Endothelial cell of umbilical vein (primary cell): Measurements from ENCODE around the gene ZMIZ1. TPM values are rescaled to one million over a fixed set of nuclear protein-coding genes. Genes with fewer than 3 reads are reported as not detected.

Source experiments
- BruUV-seq: library from RNA; stranded (reverse); fragments of 400-500 nt; replicated peaks from 2 replicates; lab custom pipeline; 2021; lab: Mats Ljungman, UMichigan
- CTCF ChIA-PET: fragments of 300-600, 350-600 bp; sonication (Branson Sonifier 250); formaldehyde crosslinking; loops from one replicate; lab custom pipeline; 2021; ENCODE audit warnings: antibody characterized with exemption, inconsistent platforms; lab: Charles Lee
- POLR2A ChIA-PET: fragments of 300-600, 350-600 bp; sonication (Branson Sonifier 250); formaldehyde crosslinking; loops from one replicate; lab custom pipeline; 2021; ENCODE audit warnings: antibody characterized with exemption, inconsistent platforms; lab: Charles Lee
- DNase-seq: peaks from one replicate; pipeline ENCODE4 v3.0.0-alpha.2; 2011; ENCODE audit warnings: low read depth, low spot score
- FAIRE-seq: peaks from 2 replicates; lab custom pipeline; 2011; peaks lifted over from hg19 to GRCh38; lab: Jason Lieb, UNC
- H2AFZ ChIP-seq: 2 replicates; pipeline ENCODE4 v1.6.0; 2012; ENCODE audit warnings: low read depth, low read length, control low read depth, inconsistent platforms
- H3K27ac ChIP-seq: 2 replicates; pipeline ENCODE4 v1.5.1; 2011; ENCODE audit warnings: low read depth, mild to moderate bottlenecking, control low read depth, low read length, moderate library complexity; ENCODE audit not compliant: insufficient read depth
- H3K27me3 ChIP-seq, 2 experiments: 2 replicates each; pipeline versions ENCODE4 v1.6.0 to v1.6.1; 2011; ENCODE audit warnings: low read length in 2 of 2, mixed read lengths in 1 of 2; ENCODE audit not compliant: control insufficient read depth in 2 of 2, insufficient read depth in 2 of 2
- H3K36me3 ChIP-seq, 2 experiments: 2 replicates in 1 of 2; 3 replicates in 1 of 2; pipeline ENCODE4 v1.5.1; 2011; ENCODE audit warnings: low read length in 2 of 2, mild to moderate bottlenecking in 1 of 2, moderate library complexity in 1 of 2; ENCODE audit not compliant: control insufficient read depth in 2 of 2, insufficient read depth in 2 of 2; ENCODE audit errors: extremely low read depth in 1 of 2
- H3K4me1 ChIP-seq: 3 replicates; pipeline ENCODE4 v1.5.1; 2011; ENCODE audit warnings: mild to moderate bottlenecking, low read length; ENCODE audit not compliant: control insufficient read depth, insufficient read depth; ENCODE audit errors: extremely low read depth
- H3K4me2 ChIP-seq: 2 replicates; pipeline ENCODE4 v1.6.1; 2011; ENCODE audit warnings: low read length, control low read depth, mixed read lengths; ENCODE audit not compliant: insufficient read depth
- H3K4me3 ChIP-seq, 3 experiments: fragments of 200-600 bp in 1 of 3; sonication (generic), shearing (Covaris generic) in 1 of 3; replicated peaks in 1 of 3; 2 replicates each; pipeline ENCODE4 v1.5.1; 2011 to 2016; ENCODE audit warnings: control low read depth in 3 of 3, low read length in 3 of 3, mild to moderate bottlenecking in 2 of 3, inconsistent platforms in 1 of 3, low read depth in 1 of 3, moderate library complexity in 1 of 3; ENCODE audit not compliant: insufficient read depth in 1 of 3
- H3K79me2 ChIP-seq: 2 replicates; pipeline ENCODE4 v1.6.0; 2012; ENCODE audit warnings: low read length, inconsistent platforms; ENCODE audit not compliant: control insufficient read depth, insufficient read depth
- H3K9ac ChIP-seq: replicated peaks from 2 replicates; pipeline ENCODE3; 2011; ENCODE audit warnings: low read length, control low read depth; ENCODE audit not compliant: insufficient read depth; ENCODE audit errors: extremely low read depth
- H3K9me1 ChIP-seq: replicated peaks from 3 replicates; pipeline ENCODE4 v1.6.0; 2011; ENCODE audit warnings: mild to moderate bottlenecking, low read length; ENCODE audit not compliant: control insufficient read depth, insufficient read depth; ENCODE audit errors: extremely low read depth
- H3K9me3 ChIP-seq: replicated peaks from 2 replicates; pipeline ENCODE4 v1.5.1; 2012; ENCODE audit warnings: low read length, inconsistent platforms; ENCODE audit not compliant: control insufficient read depth, insufficient read depth
- H4K20me1 ChIP-seq: replicated peaks from 2 replicates; pipeline ENCODE3; 2011; ENCODE audit warnings: mild to moderate bottlenecking, low read length; ENCODE audit not compliant: control insufficient read depth, insufficient read depth; ENCODE audit errors: extremely low read depth
- CTCF ChIP-seq, 2 donors: IDR thresholded peaks; 1 replicate in 1 of 2; 2 replicates in 1 of 2; pipeline ENCODE4 v1.5.1; 2011; ENCODE audit warnings: low read length in 2 of 2, mild to moderate bottlenecking in 2 of 2, moderate library complexity in 2 of 2, control low read depth in 1 of 2, inconsistent platforms in 1 of 2, low read depth in 1 of 2; ENCODE audit not compliant: insufficient read depth in 1 of 2; ENCODE audit errors: extremely low read depth in 1 of 2
- EZH2 ChIP-seq: IDR thresholded peaks from 2 replicates; pipeline ENCODE4 v1.6.1; 2012; ENCODE audit warnings: borderline replicate concordance, low read depth, mild to moderate bottlenecking, moderate library complexity, low read length, inconsistent platforms; ENCODE audit not compliant: severe bottlenecking
- GATA2 ChIP-seq: IDR thresholded peaks from 2 replicates; pipeline ENCODE4 v1.7.0; 2011; ENCODE audit warnings: low read depth, mild to moderate bottlenecking, moderate library complexity, mixed read lengths, low read length; ENCODE audit not compliant: insufficient read length, insufficient read depth
- JUN ChIP-seq: IDR thresholded peaks from 2 replicates; pipeline ENCODE4 v1.6.1; 2011; ENCODE audit warnings: borderline replicate concordance, low read depth; ENCODE audit not compliant: insufficient read length, insufficient read depth
- MYC ChIP-seq: IDR thresholded peaks from one replicate; pipeline ENCODE4 v1.6.1; 2011; ENCODE audit warnings: mild to moderate bottlenecking, low read depth, low read length
- POLR2AphosphoS5 ChIP-seq: IDR thresholded peaks from 2 replicates; pipeline ENCODE4 v1.6.1; 2012; ENCODE audit warnings: low read depth, mild to moderate bottlenecking, control low read depth, low read length, moderate library complexity; ENCODE audit not compliant: insufficient read depth
- dilution Hi-C: fragments of 300-500 bp; cut with MboI; formaldehyde crosslinking; loops from one replicate; pipeline ENCODE4 v1.15.0; 2019; ENCODE audit warnings: low sequenced_read_pairs; ENCODE audit not compliant: extremely low pct_ligation_motif_present
- intact Hi-C: fragments of 100-400 bp; cut with micrococcal nuclease; formaldehyde crosslinking; loops from one replicate; pipeline ENCODE4 v1.10.0; 2022
- polyA plus RNA-seq, 4 experiments: library from polyadenylated mRNA; depleted of rRNA in 3 of 4; stranded (reverse) in 3 of 4; unstranded in 1 of 4; fragments of >200 nt; gene quantifications; 2 replicates each; pipeline versions ENCODE4 v1.2.1 to v1.2.3, GENCODE V29; 2011 to 2012; ENCODE audit warnings: missing spikeins in 1 of 4
- total RNA-seq: library from RNA; stranded (reverse); gene quantifications from 2 replicates; pipeline ENCODE4 v1.2.3, GENCODE V29; 2021

Gene ZMIZ1
- total and polyA plus RNA-seq, 2 donors (not counting 3 experiments of a cell fraction or from before 2014, with no cell fraction given), result 12.5 to 46.7 TPM

- no peaks in the 10 kb centered on the region for H3K27me3 ChIP-seq
- BruUV-seq, result no TSS peak
- intact Hi-C loops, result no loop called here
These were observed 26.6 kb downstream of the ZMIZ1 start for GRCh38 chr10:79095316-79095715.

More at GRCh38 chr10:79095316-79095715, 26.6 kb downstream of the ZMIZ1 start:
- Histone ChIP-seq H3K9me1 (no peaks in the 10 kb centered on the region), H2AFZ (no peak overlapping the region), H3K4me3 (no peak overlapping the region), H3K27ac (no peak overlapping the region), H3K79me2 (peaks cover 86% of the 10 kb centered on the region), H3K9ac (no peak overlapping the region), H3K36me3 (peaks cover 0 to 2% of the 10 kb centered on the region in 2 experiments), H3K4me1 (peaks cover 12% of the 10 kb centered on the region), H3K9me3 (no peaks in the 10 kb centered on the region), H3K4me2 (no peak overlapping the region), H4K20me1 (no peaks in the 10 kb centered on the region)
- DNase-seq (no peak), FAIRE-seq (no peak)
- TF ChIP-seq CTCF (IDR thresholded peaks at IDR 0.05; ENCODE audit: extremely low read depth in 1 of 2, insufficient read depth in 1 of 2, low read depth in 1 of 2, low read length in 2 of 2) (no peak), EZH2 (no peak), MYC (no peak), GATA2 (no peak), JUN (no peak), POLR2AphosphoS5 (no peak)
- dilution Hi-C loops, result no loop called here
- CTCF ChIA-PET, result interaction anchor here (1.3 kb wide), 1 partner anchor 10 kb away, joined by 4 read pairs; no protein-coding TSS in a partner anchor
- POLR2A ChIA-PET, result no interaction called here
